IMR-90 (cell line): Measurements from ENCODE around the gene ADAMTS16. TPM values are rescaled to one million over a fixed set of nuclear protein-coding genes. Genes with fewer than 3 reads are reported as not detected.
A peak's percentile ranks its signal among the peaks of the same experiment; 100 is the strongest.

Experiments
- ATAC-seq: fragments of 200-7000 bp; cut with Tn5 transposase; 2 replicates; pipeline ENCODE4 v1.9.1; 2020; ENCODE audit warnings: low read depth, mild to moderate bottlenecking, moderate library complexity
- BruUV-seq: library from RNA; stranded (reverse); fragments of 400-500 nt; replicated peaks from 2 replicates; lab custom pipeline; 2021; lab: Mats Ljungman, UMichigan
- CTCF ChIA-PET: fragments of 300-600 bp; formaldehyde crosslinking; extraction: SDS; loops from one replicate; lab custom pipeline; 2021; ENCODE audit warnings: antibody characterized with exemption; lab: Yijun Ruan, JAX
- POLR2A ChIA-PET: fragments of 300-600 bp; sonication (Branson Sonifier 250); formaldehyde crosslinking; loops from one replicate; lab custom pipeline; 2022; ENCODE audit warnings: antibody characterized with exemption; ENCODE audit not compliant: unreplicated experiment; lab: Charles Lee
- DNase-seq: peaks from one replicate; pipeline ENCODE4 v3.0.0; 2013
- H2AFZ ChIP-seq: replicated peaks from 2 replicates; pipeline ENCODE3; 2013; ENCODE audit warnings: low read length, mild to moderate bottlenecking; ENCODE audit not compliant: poor library complexity
- H2AK5ac ChIP-seq: 2 replicates; pipeline ENCODE4 v1.6.1; 2013; ENCODE audit warnings: low read depth, low read length, inconsistent platforms
- H2AK9ac ChIP-seq: replicated peaks from 2 replicates; pipeline ENCODE3; 2013; ENCODE audit warnings: mild to moderate bottlenecking, low read depth, low read length, moderate library complexity; ENCODE audit not compliant: poor library complexity
- H2BK120ac ChIP-seq: 2 replicates; pipeline ENCODE4 v1.6.1; 2013; ENCODE audit warnings: low read depth, low read length, inconsistent platforms
- H2BK15ac ChIP-seq: 3 replicates; pipeline ENCODE4 v1.6.1; 2013; ENCODE audit warnings: low read depth, low read length, inconsistent platforms
- H2BK20ac ChIP-seq: 2 replicates; pipeline ENCODE4 v1.6.1; 2013; ENCODE audit warnings: low read depth, mild to moderate bottlenecking, inconsistent platforms, low read length, moderate library complexity
- H2BK5ac ChIP-seq: 2 replicates; pipeline ENCODE4 v1.6.1; 2013; ENCODE audit warnings: mild to moderate bottlenecking, low read depth, low read length, inconsistent platforms; ENCODE audit not compliant: poor library complexity, severe bottlenecking
- H3K14ac ChIP-seq: replicated peaks from 2 replicates; pipeline ENCODE4 v1.6.1; 2013; ENCODE audit warnings: low read depth, low read length, inconsistent platforms
- H3K18ac ChIP-seq: 2 replicates; pipeline ENCODE4 v1.6.1; 2013; ENCODE audit warnings: low read depth, low read length, control low read depth
- H3K23ac ChIP-seq: 2 replicates; pipeline ENCODE4 v1.6.1; 2013; ENCODE audit warnings: low read depth, low read length, inconsistent platforms
- H3K27ac ChIP-seq: 2 replicates; pipeline ENCODE4 v1.5.1; 2013; ENCODE audit warnings: mild to moderate bottlenecking, control low read depth, low read length; ENCODE audit not compliant: insufficient read depth
- H3K27me3 ChIP-seq: 2 replicates; pipeline ENCODE4 v1.6.1; 2013; ENCODE audit warnings: low read length; ENCODE audit not compliant: control insufficient read depth, insufficient read depth
- H3K36me3 ChIP-seq: 2 replicates; pipeline ENCODE4 v1.6.1; 2013; ENCODE audit warnings: low read length, mixed read lengths; ENCODE audit not compliant: control insufficient read depth, insufficient read depth
- H3K4ac ChIP-seq: 2 replicates; pipeline ENCODE4 v1.6.1; 2013; ENCODE audit warnings: low read depth, low read length, inconsistent platforms
- H3K4me1 ChIP-seq: 2 replicates; pipeline ENCODE4 v1.6.1; 2013; ENCODE audit warnings: low read length, mixed read lengths; ENCODE audit not compliant: control insufficient read depth, insufficient read depth
- H3K4me2 ChIP-seq: 2 replicates; pipeline ENCODE4 v1.6.1; 2013; ENCODE audit warnings: low read depth, mild to moderate bottlenecking, control low read depth, low read length, moderate library complexity
- H3K4me3 ChIP-seq: 2 replicates; pipeline ENCODE4 v1.5.1; 2013; ENCODE audit warnings: low read depth, mild to moderate bottlenecking, control low read depth, low read length, moderate library complexity; ENCODE audit not compliant: insufficient read depth
- H3K56ac ChIP-seq: 2 replicates; pipeline ENCODE4 v1.6.1; 2013; ENCODE audit warnings: low read length, inconsistent platforms; ENCODE audit not compliant: insufficient read depth; ENCODE audit errors: extremely low read depth
- H3K79me1 ChIP-seq, 2 experiments: 2 replicates each; pipeline ENCODE4 v1.6.1; 2013; ENCODE audit warnings: low read length in 2 of 2, inconsistent platforms in 1 of 2, low read depth in 1 of 2
- H3K9ac ChIP-seq: 2 replicates; pipeline ENCODE4 v1.6.1; 2013; ENCODE audit warnings: low read depth, low read length, control low read depth
- H3K9me1 ChIP-seq: 2 replicates; pipeline ENCODE4 v1.6.1; 2013; ENCODE audit warnings: low read length, inconsistent platforms; ENCODE audit not compliant: insufficient read depth
- H3K9me3 ChIP-seq: 2 replicates; pipeline ENCODE4 v1.6.1; 2013; ENCODE audit warnings: low read length; ENCODE audit not compliant: control insufficient read depth, insufficient read depth
- H4K20me1 ChIP-seq: 2 replicates; pipeline ENCODE4 v1.6.1; 2013; ENCODE audit warnings: low read length, inconsistent platforms; ENCODE audit not compliant: insufficient read depth
- H4K5ac ChIP-seq: 2 replicates; pipeline ENCODE4 v1.6.1; 2013; ENCODE audit warnings: mild to moderate bottlenecking, low read depth, low read length, control low read depth
- H4K8ac ChIP-seq, 2 experiments: 2 replicates each; pipeline ENCODE4 v1.6.1; 2013; ENCODE audit warnings: low read depth in 2 of 2, low read length in 2 of 2, control low read depth in 1 of 2, inconsistent platforms in 1 of 2
- H4K91ac ChIP-seq: 2 replicates; pipeline ENCODE4 v1.6.1; 2013; ENCODE audit warnings: low read depth, low read length, inconsistent platforms; ENCODE audit not compliant: insufficient read depth
- BHLHE40 ChIP-seq: fragments of 150-350 bp; IDR thresholded peaks from 2 replicates; pipeline ENCODE4 v1.6.1; 2016; ENCODE audit warnings: mild to moderate bottlenecking, low read depth, low read length
- CEBPB ChIP-seq: IDR thresholded peaks from 2 replicates; pipeline ENCODE4 v1.6.1; 2012; ENCODE audit warnings: low read depth, low read length, improper control_type of control experiment
- CHD1 ChIP-seq: IDR thresholded peaks from 2 replicates; pipeline ENCODE4 v1.6.1; 2012; ENCODE audit warnings: low read depth, low read length, improper control_type of control experiment
- FOS ChIP-seq: fragments of 150-350 bp; IDR thresholded peaks from 2 replicates; pipeline ENCODE4 v1.6.1; 2016; ENCODE audit warnings: low read depth, low read length
- MAFK ChIP-seq: IDR thresholded peaks from 2 replicates; pipeline ENCODE4 v1.6.1; 2012; ENCODE audit warnings: low read depth, low read length, improper control_type of control experiment
- MAZ ChIP-seq: IDR thresholded peaks from 2 replicates; pipeline ENCODE4 v1.6.1; 2012; ENCODE audit warnings: low read depth, mild to moderate bottlenecking, low read length, improper control_type of control experiment, moderate library complexity, borderline replicate concordance
- MXI1 ChIP-seq: IDR thresholded peaks from 2 replicates; pipeline ENCODE4 v1.6.1; 2012; ENCODE audit warnings: low read depth, mild to moderate bottlenecking, low read length, moderate library complexity, borderline replicate concordance
- NFE2L2 ChIP-seq: fragments of 150-350 bp; IDR thresholded peaks from 2 replicates; pipeline ENCODE4 v1.6.1; 2016; ENCODE audit warnings: low read depth, mild to moderate bottlenecking, low read length
- POLR2A ChIP-seq: IDR thresholded peaks from 2 replicates; pipeline ENCODE4 v1.6.1; 2012; ENCODE audit warnings: mild to moderate bottlenecking, low read depth, low read length
- RAD21 ChIP-seq: IDR thresholded peaks from 2 replicates; pipeline ENCODE4 v1.6.1; 2012; ENCODE audit warnings: low read length, improper control_type of control experiment
- RCOR1 ChIP-seq: IDR thresholded peaks from 2 replicates; pipeline ENCODE4 v1.6.1; 2012; ENCODE audit warnings: mild to moderate bottlenecking, low read length, improper control_type of control experiment; ENCODE audit not compliant: insufficient replicate concordance
- RFX5 ChIP-seq: IDR thresholded peaks from 2 replicates; pipeline ENCODE4 v1.8.0; 2012; ENCODE audit warnings: low read depth, mild to moderate bottlenecking, low read length, moderate library complexity
- SMC3 ChIP-seq: fragments of 150-350 bp; IDR thresholded peaks from 2 replicates; pipeline ENCODE4 v1.6.1; 2016; ENCODE audit warnings: low read depth, mild to moderate bottlenecking, antibody characterized with exemption, low read length, moderate library complexity
- WGBS, 2 experiments: methylation state at CpG; one replicate each; pipeline versions ENCODE4 v1.1.5 to v1.1.7; 2013; ENCODE audit warnings: missing lambda C conversion rate in 2 of 2; ENCODE audit not compliant: insufficient read length in 1 of 2; ENCODE audit errors: extremely low coverage in 2 of 2; 5-methylcytosine and 5-hydroxymethylcytosine counted together
- dilution Hi-C: fragments of 300-500 bp; cut with HindIII; formaldehyde crosslinking; loops from one replicate; pipeline ENCODE4 v1.14.3; 2018; ENCODE audit warnings: low sequenced_read_pairs; ENCODE audit not compliant: unreplicated experiment
- in situ Hi-C: fragments of 300-500 bp; cut with MboI; formaldehyde crosslinking; loops from 3 replicates; pipeline ENCODE4 v1.14.3; 2019; ENCODE audit warnings: low sequenced_read_pairs, inconsistent platforms, mixed read lengths
- intact Hi-C: fragments of 100-400 bp; cut with micrococcal nuclease; formaldehyde crosslinking; loops from 2 replicates; pipeline ENCODE4 v1.10.0; 2022
- polyA plus RNA-seq, 3 experiments: library from polyadenylated mRNA; depleted of rRNA; stranded (reverse); fragments of >200 nt; gene quantifications; 2 replicates each; pipeline ENCODE4 v1.2.3, GENCODE V29; 2012; ENCODE audit warnings: low replicate concordance in 1 of 3
- total RNA-seq: library from RNA; depleted of rRNA; stranded (reverse); fragments of >200 nt; gene quantifications from 2 replicates; pipeline ENCODE4 v1.2.3, GENCODE V29; 2012
- TF ChIP-seq, protein P1 (sequence below): fragments of 150-350 bp; IDR thresholded peaks from 2 replicates; pipeline ENCODE4 v1.6.1; 2017; ENCODE audit warnings: mild to moderate bottlenecking, antibody characterized with exemption, low read length, low read depth
- TF ChIP-seq, protein P2 (sequence below): fragments of 150-350 bp; IDR thresholded peaks from 2 replicates; pipeline ENCODE4 v1.6.1; 2016; ENCODE audit warnings: low read depth, mild to moderate bottlenecking, low read length, moderate library complexity, borderline replicate concordance
- TF ChIP-seq, protein P3 (sequence below): conservative IDR thresholded peaks from 2 replicates; pipeline ENCODE4 v1.5.1; 2012; ENCODE audit warnings: mild to moderate bottlenecking, low read depth, low read length, improper control_type of control experiment

The ADAMTS16 gene
- total and polyA plus RNA-seq, 2 of the 4 experiments (the other 2 are of a cell fraction) = 0.09 to 0.18 TPM

DNA sequence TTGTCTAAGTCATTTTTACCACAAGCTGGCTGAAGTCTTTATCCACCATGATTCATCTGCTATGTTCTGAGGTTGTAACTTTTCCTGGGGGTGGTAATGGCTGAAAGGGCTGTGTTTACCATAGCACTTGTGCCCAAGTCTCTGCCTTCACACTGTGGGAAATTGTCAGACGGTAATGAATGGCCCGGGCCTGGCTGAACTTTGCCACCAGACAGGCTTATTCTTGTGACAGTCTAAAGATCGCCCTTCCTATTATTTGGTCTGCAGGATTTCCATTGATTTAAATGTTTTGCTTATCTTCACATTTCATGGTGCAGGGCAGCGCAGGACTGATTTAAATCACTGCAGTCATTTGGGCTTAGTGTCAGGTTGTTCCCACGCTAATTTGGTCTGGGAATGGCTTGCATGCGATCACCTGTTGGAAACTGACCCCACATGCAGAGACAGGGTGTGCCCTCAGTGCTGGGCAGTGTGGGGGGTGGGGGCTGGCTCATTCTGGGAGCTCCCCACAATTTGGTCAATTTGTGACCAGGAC, 173.0 kb downstream of the ADAMTS16 start:
- Histone ChIP-seq H3K4ac (no peak overlapping the region), H3K56ac (no peak overlapping the region), H2AFZ (no peak overlapping the region), H3K4me1 (no peaks in the 10 kb centered on the region), H3K9ac (no peak overlapping the region), H2BK15ac (no peak overlapping the region), H3K79me1 (no peaks in the 10 kb centered on the region), H2BK20ac (no peak overlapping the region), H2AK5ac (no peak overlapping the region), H4K8ac (no peak overlapping the region), H4K91ac (no peak overlapping the region), H2BK5ac (no peak overlapping the region), H3K36me3 (no peaks in the 10 kb centered on the region), H2BK120ac (no peak overlapping the region), H3K4me3 (no peak overlapping the region), H3K4me2 (no peak overlapping the region), H3K14ac (no peak overlapping the region), H4K5ac (no peak overlapping the region), H3K9me1 (no peaks in the 10 kb centered on the region), H4K20me1 (no peaks in the 10 kb centered on the region), H3K23ac (no peak overlapping the region), H3K27me3 (no peaks in the 10 kb centered on the region), H3K18ac (no peak overlapping the region), H2AK9ac (no peak overlapping the region), H3K27ac (no peak overlapping the region), H3K9me3 (peaks cover 25% of the 10 kb centered on the region)
- TF ChIP-seq RAD21 (no peak), CEBPB (no peak), MAZ (no peak), BHLHE40 (no peak), MAFK (no peak), FOS (no peak), CHD1 (no peak), POLR2A (no peak), NFE2L2 (no peak), RCOR1 (no peak), RFX5 (no peak), MXI1 (no peak), SMC3 (no peak)
- TF ChIP-seq, protein P1, sequence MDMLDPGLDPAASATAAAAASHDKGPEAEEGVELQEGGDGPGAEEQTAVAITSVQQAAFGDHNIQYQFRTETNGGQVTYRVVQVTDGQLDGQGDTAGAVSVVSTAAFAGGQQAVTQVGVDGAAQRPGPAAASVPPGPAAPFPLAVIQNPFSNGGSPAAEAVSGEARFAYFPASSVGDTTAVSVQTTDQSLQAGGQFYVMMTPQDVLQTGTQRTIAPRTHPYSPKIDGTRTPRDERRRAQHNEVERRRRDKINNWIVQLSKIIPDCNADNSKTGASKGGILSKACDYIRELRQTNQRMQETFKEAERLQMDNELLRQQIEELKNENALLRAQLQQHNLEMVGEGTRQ = no peak
- TF ChIP-seq, protein P2, sequence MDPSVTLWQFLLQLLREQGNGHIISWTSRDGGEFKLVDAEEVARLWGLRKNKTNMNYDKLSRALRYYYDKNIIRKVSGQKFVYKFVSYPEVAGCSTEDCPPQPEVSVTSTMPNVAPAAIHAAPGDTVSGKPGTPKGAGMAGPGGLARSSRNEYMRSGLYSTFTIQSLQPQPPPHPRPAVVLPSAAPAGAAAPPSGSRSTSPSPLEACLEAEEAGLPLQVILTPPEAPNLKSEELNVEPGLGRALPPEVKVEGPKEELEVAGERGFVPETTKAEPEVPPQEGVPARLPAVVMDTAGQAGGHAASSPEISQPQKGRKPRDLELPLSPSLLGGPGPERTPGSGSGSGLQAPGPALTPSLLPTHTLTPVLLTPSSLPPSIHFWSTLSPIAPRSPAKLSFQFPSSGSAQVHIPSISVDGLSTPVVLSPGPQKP = no peak
- TF ChIP-seq, protein P3, sequence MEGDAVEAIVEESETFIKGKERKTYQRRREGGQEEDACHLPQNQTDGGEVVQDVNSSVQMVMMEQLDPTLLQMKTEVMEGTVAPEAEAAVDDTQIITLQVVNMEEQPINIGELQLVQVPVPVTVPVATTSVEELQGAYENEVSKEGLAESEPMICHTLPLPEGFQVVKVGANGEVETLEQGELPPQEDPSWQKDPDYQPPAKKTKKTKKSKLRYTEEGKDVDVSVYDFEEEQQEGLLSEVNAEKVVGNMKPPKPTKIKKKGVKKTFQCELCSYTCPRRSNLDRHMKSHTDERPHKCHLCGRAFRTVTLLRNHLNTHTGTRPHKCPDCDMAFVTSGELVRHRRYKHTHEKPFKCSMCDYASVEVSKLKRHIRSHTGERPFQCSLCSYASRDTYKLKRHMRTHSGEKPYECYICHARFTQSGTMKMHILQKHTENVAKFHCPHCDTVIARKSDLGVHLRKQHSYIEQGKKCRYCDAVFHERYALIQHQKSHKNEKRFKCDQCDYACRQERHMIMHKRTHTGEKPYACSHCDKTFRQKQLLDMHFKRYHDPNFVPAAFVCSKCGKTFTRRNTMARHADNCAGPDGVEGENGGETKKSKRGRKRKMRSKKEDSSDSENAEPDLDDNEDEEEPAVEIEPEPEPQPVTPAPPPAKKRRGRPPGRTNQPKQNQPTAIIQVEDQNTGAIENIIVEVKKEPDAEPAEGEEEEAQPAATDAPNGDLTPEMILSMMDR = no peak
- ChIA-PET POLR2A (no interaction called here), CTCF (no interaction called here)
- dilution Hi-C loops (no loop called here), in situ Hi-C loops (no loop called here), intact Hi-C loops (no loop called here)
- ATAC-seq = no peak
- peak; percentile 4 for DNase-seq
- 35% methylated on average over 2 of the region's 6 CpGs; no CpG with 5 or more reads in 1 of the 2 experiments for whole genome bisulfite sequencing, 2 experiments
- BruUV-seq = no TSS peak
